Measurements from ENCODE around the gene ANKRD40.

DNA sequence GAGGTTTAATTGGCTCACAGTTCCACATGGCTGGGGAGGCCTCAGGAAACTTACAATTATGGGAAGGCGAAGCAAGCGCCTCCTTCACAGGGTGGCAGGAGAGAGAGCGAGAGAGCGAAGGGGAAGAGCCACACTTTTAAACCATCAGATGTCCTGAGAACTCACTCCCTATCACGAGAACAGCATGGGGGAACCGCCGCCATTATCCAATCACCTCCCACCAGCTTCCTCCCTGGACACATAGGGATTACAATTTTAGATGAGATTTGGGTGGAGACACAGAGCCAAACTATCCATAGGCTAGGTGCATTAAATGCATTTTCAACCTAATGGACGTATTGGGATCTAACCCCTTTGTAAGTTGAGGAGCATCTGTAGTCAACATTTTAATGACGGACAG lies 4.9 kb upstream of the ANKRD40 start:
- TF ChIP-seq, protein P1, sequence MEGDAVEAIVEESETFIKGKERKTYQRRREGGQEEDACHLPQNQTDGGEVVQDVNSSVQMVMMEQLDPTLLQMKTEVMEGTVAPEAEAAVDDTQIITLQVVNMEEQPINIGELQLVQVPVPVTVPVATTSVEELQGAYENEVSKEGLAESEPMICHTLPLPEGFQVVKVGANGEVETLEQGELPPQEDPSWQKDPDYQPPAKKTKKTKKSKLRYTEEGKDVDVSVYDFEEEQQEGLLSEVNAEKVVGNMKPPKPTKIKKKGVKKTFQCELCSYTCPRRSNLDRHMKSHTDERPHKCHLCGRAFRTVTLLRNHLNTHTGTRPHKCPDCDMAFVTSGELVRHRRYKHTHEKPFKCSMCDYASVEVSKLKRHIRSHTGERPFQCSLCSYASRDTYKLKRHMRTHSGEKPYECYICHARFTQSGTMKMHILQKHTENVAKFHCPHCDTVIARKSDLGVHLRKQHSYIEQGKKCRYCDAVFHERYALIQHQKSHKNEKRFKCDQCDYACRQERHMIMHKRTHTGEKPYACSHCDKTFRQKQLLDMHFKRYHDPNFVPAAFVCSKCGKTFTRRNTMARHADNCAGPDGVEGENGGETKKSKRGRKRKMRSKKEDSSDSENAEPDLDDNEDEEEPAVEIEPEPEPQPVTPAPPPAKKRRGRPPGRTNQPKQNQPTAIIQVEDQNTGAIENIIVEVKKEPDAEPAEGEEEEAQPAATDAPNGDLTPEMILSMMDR (IDR thresholded peaks at IDR 0.05): no peak
- TF ChIP-seq POLR2A (IDR thresholded peaks at IDR 0.05): no peak
- TF ChIP-seq EP300 (IDR thresholded peaks at IDR 0.05; ENCODE audit: low read depth): no peak
- TF ChIP-seq POLR2AphosphoS5 (IDR thresholded peaks at IDR 0.05): no peak

All from transverse colon (tissue), 4 donors.